Measurements from ENCODE around the gene TM6SF1.
"Not testable (repeated sequence)": the region's sequence is repeated elsewhere in the genome, so short reads cannot be mapped to it uniquely, and the experiment has no call there.

The TM6SF1 gene

GRCh38 chr15:83115410-83115809, 8.0 kb downstream of the TM6SF1 start:
- in situ Hi-C loops (cut with MboI; ENCODE audit: low sequenced_read_pairs), result no loop called here

- in situ Hi-C loops (cut with MboI; ENCODE audit: low sequenced_read_pairs), result no loop called here
Measured at GRCh38 chr15:83115831-83116565, 8.6 kb downstream of the TM6SF1 start.

- in situ Hi-C loops (cut with MboI; ENCODE audit: low sequenced_read_pairs), result no loop called here
Measured at GRCh38 chr15:83118291-83118827, 10.9 kb downstream of the TM6SF1 start.

- in situ Hi-C loops (cut with MboI; ENCODE audit: low sequenced_read_pairs), result no loop called here
Measured at GRCh38 chr15:83118968-83119367, 11.5 kb downstream of the TM6SF1 start.

- in situ Hi-C loops (cut with MboI; ENCODE audit: low sequenced_read_pairs), result no loop called here
Measured at GRCh38 chr15:83119968-83120581, 12.6 kb downstream of the TM6SF1 start.

GRCh38 chr15:83123529-83123928, 16.1 kb downstream of the TM6SF1 start:
- in situ Hi-C loops (cut with MboI; ENCODE audit: low sequenced_read_pairs), result no loop called here

- in situ Hi-C loops (cut with MboI; ENCODE audit: low sequenced_read_pairs), result no loop called here
Measured at GRCh38 chr15:83127547-83128150, 20.2 kb downstream of the TM6SF1 start.

- in situ Hi-C loops (cut with MboI; ENCODE audit: low sequenced_read_pairs), result no loop called here
Measured at GRCh38 chr15:83129791-83130190, 22.3 kb downstream of the TM6SF1 start.

- in situ Hi-C loops (cut with MboI; ENCODE audit: low sequenced_read_pairs), result no loop called here
Measured at GRCh38 chr15:83132861-83133523, 25.5 kb downstream of the TM6SF1 start.

GRCh38 chr15:83142151-83142550, 34.7 kb downstream of the TM6SF1 start:
- in situ Hi-C loops (cut with MboI; ENCODE audit: low sequenced_read_pairs), result not testable (repeated sequence)

- in situ Hi-C loops (cut with MboI; ENCODE audit: low sequenced_read_pairs), result no loop called here
Measured at GRCh38 chr15:83144771-83145170, 37.3 kb downstream of the TM6SF1 start.

- in situ Hi-C loops (cut with MboI; ENCODE audit: low sequenced_read_pairs), result no loop called here
Measured at GRCh38 chr15:83153288-83153687, 45.8 kb downstream of the TM6SF1 start.

GRCh38 chr15:83155942-83156341, 48.5 kb downstream of the TM6SF1 start:
- in situ Hi-C loops (cut with MboI; ENCODE audit: low sequenced_read_pairs), result no loop called here

- in situ Hi-C loops (cut with MboI; ENCODE audit: low sequenced_read_pairs), result no loop called here
Measured at GRCh38 chr15:83158393-83158792, 50.9 kb downstream of the TM6SF1 start.

- in situ Hi-C loops (cut with MboI; ENCODE audit: low sequenced_read_pairs), result no loop called here
Measured at GRCh38 chr15:83160741-83161140, 53.3 kb downstream of the TM6SF1 start.

- in situ Hi-C loops (cut with MboI; ENCODE audit: low sequenced_read_pairs), result no loop called here
Measured at GRCh38 chr15:83163032-83163431, 55.6 kb downstream of the TM6SF1 start.

GRCh38 chr15:83164111-83164770, 56.8 kb downstream of the TM6SF1 start:
- in situ Hi-C loops (cut with MboI; ENCODE audit: low sequenced_read_pairs), result no loop called here

GRCh38 chr15:83164771-83165404, 57.4 kb downstream of the TM6SF1 start:
- in situ Hi-C loops (cut with MboI; ENCODE audit: low sequenced_read_pairs), result no loop called here

- in situ Hi-C loops (cut with MboI; ENCODE audit: low sequenced_read_pairs), result no loop called here
Measured at GRCh38 chr15:83166218-83166617, 58.8 kb downstream of the TM6SF1 start.

- in situ Hi-C loops (cut with MboI; ENCODE audit: low sequenced_read_pairs), result no loop called here
Measured at GRCh38 chr15:83166830-83167229, 59.4 kb downstream of the TM6SF1 start.
